ENCODE data around the gene VAX1. TPM values are rescaled to one million over a fixed set of nuclear protein-coding genes. Genes with fewer than 3 reads are reported as not detected.

The VAX1 gene
- total and polyA plus RNA-seq, 2 donors from 2014 or later, result not detected

- Histone ChIP-seq H3K9ac (ENCODE audit: low read length in 3 of 3) (no peak overlapping the region), H3K4me1 (ENCODE audit: control insufficient read depth in 2 of 3, insufficient read depth in 2 of 3, low read depth in 1 of 3, low read length in 3 of 3) (peaks cover 0 to 2% (median 0%) of the 10 kb centered on the region in 3 donors), H3K27me3 (ENCODE audit: control insufficient read depth, insufficient read depth, low read length) (peaks cover 73% of the 10 kb centered on the region), H3K9me3 (ENCODE audit: control insufficient read depth in 2 of 3, insufficient read depth in 1 of 3, low read length in 3 of 3) (no peaks in the 10 kb centered on the region), H3K27ac (ENCODE audit: low read depth in 2 of 2, low read length in 2 of 2) (no peak overlapping the region), H3K4me3 (ENCODE audit: low read length in 3 of 3) (no peak overlapping the region), H3K36me3 (ENCODE audit: control insufficient read depth in 2 of 3, insufficient read depth in 3 of 3, low read length in 3 of 3) (no peaks in the 10 kb centered on the region)
- intact Hi-C loops (cut with DNase I), result no loop called here
- DNase-seq, result no peak
- no peak for FAIRE-seq
- TF ChIP-seq, protein P1, sequence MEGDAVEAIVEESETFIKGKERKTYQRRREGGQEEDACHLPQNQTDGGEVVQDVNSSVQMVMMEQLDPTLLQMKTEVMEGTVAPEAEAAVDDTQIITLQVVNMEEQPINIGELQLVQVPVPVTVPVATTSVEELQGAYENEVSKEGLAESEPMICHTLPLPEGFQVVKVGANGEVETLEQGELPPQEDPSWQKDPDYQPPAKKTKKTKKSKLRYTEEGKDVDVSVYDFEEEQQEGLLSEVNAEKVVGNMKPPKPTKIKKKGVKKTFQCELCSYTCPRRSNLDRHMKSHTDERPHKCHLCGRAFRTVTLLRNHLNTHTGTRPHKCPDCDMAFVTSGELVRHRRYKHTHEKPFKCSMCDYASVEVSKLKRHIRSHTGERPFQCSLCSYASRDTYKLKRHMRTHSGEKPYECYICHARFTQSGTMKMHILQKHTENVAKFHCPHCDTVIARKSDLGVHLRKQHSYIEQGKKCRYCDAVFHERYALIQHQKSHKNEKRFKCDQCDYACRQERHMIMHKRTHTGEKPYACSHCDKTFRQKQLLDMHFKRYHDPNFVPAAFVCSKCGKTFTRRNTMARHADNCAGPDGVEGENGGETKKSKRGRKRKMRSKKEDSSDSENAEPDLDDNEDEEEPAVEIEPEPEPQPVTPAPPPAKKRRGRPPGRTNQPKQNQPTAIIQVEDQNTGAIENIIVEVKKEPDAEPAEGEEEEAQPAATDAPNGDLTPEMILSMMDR (IDR thresholded peaks at IDR 0.05; ENCODE audit: borderline replicate concordance, extremely low read depth, insufficient read depth), result no peak
These were observed 21.3 kb upstream of the VAX1 start for GRCh38 chr10:117159390-117159789.

GRCh38 chr10:117158297-117158696, 20.2 kb upstream of the VAX1 start:
- Histone ChIP-seq H3K4me1 (ENCODE audit: control insufficient read depth in 2 of 3, insufficient read depth in 2 of 3, low read depth in 1 of 3, low read length in 3 of 3) (peaks cover 0 to under 1% (median 0%) of the 10 kb centered on the region in 3 donors), H3K36me3 (ENCODE audit: control insufficient read depth in 2 of 3, insufficient read depth in 3 of 3, low read length in 3 of 3) (no peaks in the 10 kb centered on the region), H3K27me3 (ENCODE audit: control insufficient read depth, insufficient read depth, low read length) (peaks cover 66% of the 10 kb centered on the region), H3K27ac (ENCODE audit: low read depth in 2 of 2, low read length in 2 of 2) (no peak overlapping the region), H3K9me3 (ENCODE audit: control insufficient read depth in 2 of 3, insufficient read depth in 1 of 3, low read length in 3 of 3) (no peaks in the 10 kb centered on the region), H3K9ac (ENCODE audit: low read length in 3 of 3) (no peak overlapping the region), H3K4me3 (ENCODE audit: low read length in 3 of 3) (no peak overlapping the region)
- FAIRE-seq (no peak), DNase-seq (no peak)
- TF ChIP-seq, protein P1 (IDR thresholded peaks at IDR 0.05; ENCODE audit: borderline replicate concordance, extremely low read depth, insufficient read depth), result no peak
- intact Hi-C loops (cut with DNase I), result no loop called here

- Histone ChIP-seq H3K4me1 (ENCODE audit: control insufficient read depth in 2 of 3, insufficient read depth in 2 of 3, low read depth in 1 of 3, low read length in 3 of 3) (no peaks in the 10 kb centered on the region), H3K36me3 (ENCODE audit: control insufficient read depth in 2 of 3, insufficient read depth in 3 of 3, low read length in 3 of 3) (no peaks in the 10 kb centered on the region), H3K27ac (ENCODE audit: low read depth in 2 of 2, low read length in 2 of 2) (no peak overlapping the region), H3K9me3 (ENCODE audit: control insufficient read depth in 2 of 3, insufficient read depth in 1 of 3, low read length in 3 of 3) (no peaks in the 10 kb centered on the region), H3K9ac (ENCODE audit: low read length in 3 of 3) (no peak overlapping the region), H3K4me3 (ENCODE audit: low read length in 3 of 3) (no peak overlapping the region), H3K27me3 (ENCODE audit: control insufficient read depth, insufficient read depth, low read length) (peaks cover 27% of the 10 kb centered on the region)
- FAIRE-seq (no peak), DNase-seq (no peak)
- TF ChIP-seq, protein P1 (IDR thresholded peaks at IDR 0.05; ENCODE audit: borderline replicate concordance, extremely low read depth, insufficient read depth), result no peak
- intact Hi-C loops (cut with DNase I), result no loop called here
These were observed 14.6 kb upstream of the VAX1 start for GRCh38 chr10:117152668-117153067.

GRCh38 chr10:117148284-117148683, 10.2 kb upstream of the VAX1 start:
- TF ChIP-seq, protein P1 (IDR thresholded peaks at IDR 0.05; ENCODE audit: borderline replicate concordance, extremely low read depth, insufficient read depth), result no peak
- Histone ChIP-seq H3K27me3 (ENCODE audit: control insufficient read depth, insufficient read depth, low read length) (peaks cover 23% of the 10 kb centered on the region), H3K4me1 (ENCODE audit: control insufficient read depth in 2 of 3, insufficient read depth in 2 of 3, low read depth in 1 of 3, low read length in 3 of 3) (no peaks in the 10 kb centered on the region), H3K27ac (ENCODE audit: low read depth in 2 of 2, low read length in 2 of 2) (no peak overlapping the region), H3K9me3 (ENCODE audit: control insufficient read depth in 2 of 3, insufficient read depth in 1 of 3, low read length in 3 of 3) (peaks cover 0 to 9% (median 8%) of the 10 kb centered on the region in 3 donors), H3K4me3 (ENCODE audit: low read length in 3 of 3) (no peak overlapping the region), H3K36me3 (ENCODE audit: control insufficient read depth in 2 of 3, insufficient read depth in 3 of 3, low read length in 3 of 3) (no peaks in the 10 kb centered on the region), H3K9ac (ENCODE audit: low read length in 3 of 3) (no peak overlapping the region)
- intact Hi-C loops (cut with DNase I), result no loop called here
- FAIRE-seq (no peak), DNase-seq (no peak)
